ENCODE results near the gene MOV10L1.

Gene MOV10L1

DNA sequence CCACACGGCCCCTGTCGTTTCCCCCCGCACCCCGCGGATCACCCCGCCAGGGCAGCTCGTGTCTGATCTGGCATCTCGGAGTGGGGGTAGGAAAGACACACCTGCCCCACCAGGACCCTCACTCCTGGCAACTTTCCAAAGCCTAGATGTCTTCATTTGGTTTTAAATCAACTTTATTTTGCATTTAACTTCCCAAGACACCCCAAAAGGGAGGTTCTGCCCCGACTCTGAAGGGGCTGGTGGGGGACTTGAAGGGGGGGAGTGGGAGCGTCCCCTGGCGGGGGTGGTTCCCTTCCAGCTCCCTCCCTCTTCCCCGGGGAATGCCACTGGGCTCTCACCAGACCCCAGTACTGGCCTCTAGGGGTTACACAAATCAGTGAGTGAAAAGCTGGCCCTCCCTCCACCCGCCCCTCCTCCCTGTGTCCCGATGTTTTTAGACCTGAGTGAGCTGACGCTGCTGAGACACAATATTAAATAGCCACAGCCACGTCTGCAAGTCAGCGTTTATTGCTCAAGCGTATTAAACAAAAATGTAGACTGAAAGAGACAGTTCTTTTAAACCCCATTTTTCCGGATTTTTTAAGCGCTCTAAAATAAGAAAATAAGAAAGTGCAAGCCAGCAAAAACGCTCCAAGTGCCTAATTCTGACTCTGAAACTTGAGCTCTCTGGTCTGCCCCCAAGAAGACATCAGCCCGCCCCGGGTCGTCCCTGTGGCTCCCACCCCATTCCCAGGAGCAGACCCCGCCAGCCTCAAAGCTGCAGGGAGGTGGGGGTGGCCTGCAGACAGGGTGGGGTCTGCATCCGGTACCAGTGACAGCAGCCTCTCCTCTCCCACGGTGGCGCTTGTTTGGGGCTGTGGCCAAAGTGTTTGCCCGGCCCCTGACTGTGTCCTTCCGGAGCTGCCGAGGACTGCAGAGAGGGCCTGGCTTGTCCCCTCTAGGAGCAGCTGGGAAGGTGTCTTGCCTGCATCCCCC lies 30.6 kb upstream of the MOV10L1 start:
- no peak for DNase-seq (ENCODE audit: extremely low read depth in 1 of 2, low read depth in 1 of 2)

- DNase-seq (ENCODE audit: extremely low read depth in 1 of 2, low read depth in 1 of 2): no peak
Observed at GRCh38 chr22:50059881-50060262, 29.9 kb upstream of the MOV10L1 start.

- no peak for DNase-seq (ENCODE audit: extremely low read depth in 1 of 2, low read depth in 1 of 2)
Observed at GRCh38 chr22:50060441-50061140, 29.2 kb upstream of the MOV10L1 start.

DNA sequence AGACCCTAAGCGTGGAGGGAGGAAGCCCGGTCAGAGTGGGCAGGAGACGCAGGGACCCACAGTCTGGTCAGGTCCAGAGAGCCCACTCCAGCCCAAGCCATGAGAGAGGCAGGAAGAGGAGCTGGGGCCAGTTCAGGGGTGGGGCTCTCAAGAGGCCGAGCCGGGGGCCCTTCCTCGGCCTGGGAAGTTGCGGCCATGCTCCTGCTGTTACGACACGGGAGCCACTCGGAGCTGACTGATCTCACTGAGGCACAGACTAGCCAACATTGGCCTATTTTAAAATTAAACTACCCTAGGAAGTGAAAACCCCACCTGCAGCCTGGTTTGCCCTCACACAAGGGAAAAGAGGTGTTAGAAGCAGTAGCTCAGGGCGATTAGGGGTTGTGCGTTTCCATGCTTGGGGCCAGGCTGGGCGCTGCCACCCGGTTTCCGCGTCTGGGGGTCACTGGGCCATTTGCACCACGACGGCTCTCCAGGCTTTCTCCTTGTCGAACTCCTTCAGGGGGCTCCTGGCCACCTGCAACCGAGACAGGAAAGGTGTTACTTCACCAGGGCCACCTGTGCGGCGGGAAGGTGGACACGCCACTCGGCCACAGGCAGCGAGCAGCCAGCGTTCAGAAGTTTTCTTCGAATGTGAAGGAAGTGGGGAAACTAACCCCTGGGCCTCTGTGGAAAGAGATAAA lies 28.5 kb upstream of the MOV10L1 start:
- no peak for DNase-seq (ENCODE audit: extremely low read depth in 1 of 2, low read depth in 1 of 2)

DNA sequence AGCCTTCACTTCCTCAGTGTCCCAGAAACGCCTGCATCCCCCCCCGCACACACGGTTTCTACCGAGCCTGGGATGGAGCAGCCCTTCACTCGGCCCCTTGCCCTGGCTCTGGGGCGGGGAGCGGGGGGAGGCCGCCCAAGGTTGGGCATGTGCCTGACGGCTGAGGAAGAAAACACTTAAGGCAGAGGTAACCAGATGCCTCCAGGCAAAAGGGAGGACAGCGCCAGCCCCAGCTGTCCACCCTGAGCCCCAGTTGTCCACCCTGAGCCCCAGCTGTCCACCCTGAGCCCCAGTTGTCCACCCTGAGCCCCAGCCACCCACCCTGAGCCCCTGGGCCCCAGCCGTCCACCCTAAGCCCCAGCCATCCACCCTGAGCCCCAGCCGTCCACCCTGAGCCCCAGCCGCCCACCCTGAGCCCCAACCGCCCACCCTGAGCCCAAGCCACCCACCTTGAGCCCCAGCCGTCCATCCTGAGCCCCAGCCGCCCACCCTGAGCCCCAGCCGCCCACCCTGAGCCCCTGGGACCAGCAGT lies 27.9 kb upstream of the MOV10L1 start:
- DNase-seq (ENCODE audit: extremely low read depth in 1 of 2, low read depth in 1 of 2): no peak

- DNase-seq (ENCODE audit: extremely low read depth in 1 of 2, low read depth in 1 of 2): no peak
Observed at GRCh38 chr22:50062509-50063135, 27.2 kb upstream of the MOV10L1 start.

GRCh38 chr22:50063589-50064393 lies 26.0 kb upstream of the MOV10L1 start:
- no peak for DNase-seq (ENCODE audit: extremely low read depth in 1 of 2, low read depth in 1 of 2)

DNA sequence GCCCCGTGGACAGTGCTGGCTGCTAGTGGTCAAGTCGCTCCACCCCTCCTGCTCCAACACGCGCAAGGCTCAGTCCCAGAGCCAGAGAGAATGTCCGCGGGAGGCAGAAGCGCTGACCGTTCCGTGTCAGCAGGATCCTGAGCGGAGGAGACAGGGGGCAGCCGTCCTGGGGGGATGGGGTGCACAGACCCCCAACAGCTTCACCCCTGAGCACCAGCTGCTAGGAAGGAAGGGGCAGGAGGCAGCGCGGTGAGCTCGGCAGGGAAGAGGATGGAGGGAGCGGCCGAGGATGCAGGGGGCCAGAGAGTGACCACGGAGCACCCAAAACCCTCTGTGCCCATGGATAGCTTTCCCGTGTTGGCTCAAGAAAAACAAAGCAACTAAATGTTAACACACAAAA lies 25.4 kb upstream of the MOV10L1 start:
- DNase-seq (ENCODE audit: extremely low read depth in 1 of 2, low read depth in 1 of 2): no peak

GRCh38 chr22:50067244-50067643 lies 22.6 kb upstream of the MOV10L1 start:
- no peak for DNase-seq (ENCODE audit: extremely low read depth in 1 of 2, low read depth in 1 of 2)

DNA sequence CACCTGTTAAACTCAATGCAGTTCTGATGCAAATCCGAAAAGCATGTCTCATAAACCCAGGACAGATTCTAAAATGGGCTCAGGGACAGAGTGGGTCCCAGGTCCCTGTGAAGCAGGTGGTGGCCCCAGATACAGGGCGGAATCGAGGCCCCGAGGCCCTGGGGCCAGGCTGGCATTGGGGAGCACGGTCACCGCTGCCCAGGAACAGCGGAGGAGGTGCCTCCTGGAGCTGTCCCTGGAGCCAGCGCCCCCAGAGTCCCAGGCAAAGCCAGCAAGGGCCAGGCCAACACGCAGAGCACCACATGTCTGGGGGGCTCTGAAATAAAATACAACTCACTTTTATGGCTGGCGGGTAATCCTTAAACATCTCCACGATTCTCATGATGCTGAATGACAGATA lies 21.7 kb upstream of the MOV10L1 start:
- DNase-seq (ENCODE audit: extremely low read depth in 1 of 2, low read depth in 1 of 2): no peak

- no peak for DNase-seq (ENCODE audit: extremely low read depth in 1 of 2, low read depth in 1 of 2)
Observed at GRCh38 chr22:50070366-50070765, 19.4 kb upstream of the MOV10L1 start.

GRCh38 chr22:50071432-50072166 lies 18.2 kb upstream of the MOV10L1 start:
- DNase-seq (ENCODE audit: extremely low read depth in 1 of 2, low read depth in 1 of 2): no peak

GRCh38 chr22:50072167-50072555 lies 17.6 kb upstream of the MOV10L1 start:
- DNase-seq (ENCODE audit: extremely low read depth in 1 of 2, low read depth in 1 of 2): no peak

DNA sequence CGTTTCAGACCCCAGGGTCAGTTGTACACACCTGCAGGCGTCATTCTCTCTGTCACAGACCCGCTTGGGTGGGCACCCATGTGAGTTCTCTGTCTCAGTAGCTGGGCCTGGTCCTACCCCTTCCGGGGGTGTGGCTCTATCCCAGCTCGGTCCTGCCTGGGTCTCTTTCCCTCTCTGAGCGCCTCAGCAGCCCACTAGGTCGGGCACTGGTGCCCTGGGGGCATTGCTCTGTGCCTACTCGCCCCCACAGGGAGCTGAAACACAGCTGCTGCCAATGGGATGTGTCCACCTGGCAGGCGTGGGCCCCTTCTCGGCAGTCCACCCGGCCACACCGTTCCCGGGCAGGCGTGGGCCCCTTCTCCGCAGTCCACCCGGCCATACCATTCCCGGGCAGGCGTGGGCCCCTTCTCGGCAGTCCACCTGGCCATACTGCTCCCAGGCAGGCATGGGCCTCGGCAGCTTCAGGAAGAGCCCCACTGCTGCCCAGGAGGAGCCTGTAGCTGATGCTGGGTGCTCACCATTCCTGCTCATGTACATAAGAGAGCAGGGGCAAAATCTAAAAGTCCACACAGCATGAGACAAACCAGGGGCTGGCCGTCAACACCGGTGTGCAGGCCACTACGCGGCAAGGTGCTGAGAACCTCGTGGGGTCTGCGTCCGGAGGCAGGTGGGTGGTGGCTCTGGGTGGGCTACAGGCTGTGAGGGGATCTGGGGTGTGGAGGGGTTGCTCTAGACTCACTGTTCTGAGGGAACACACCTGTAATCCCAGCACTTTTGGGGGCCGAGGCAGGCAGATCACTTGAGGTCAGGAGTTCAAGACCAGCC lies 16.9 kb upstream of the MOV10L1 start:
- no peak for DNase-seq (ENCODE audit: extremely low read depth in 1 of 2, low read depth in 1 of 2)

DNA sequence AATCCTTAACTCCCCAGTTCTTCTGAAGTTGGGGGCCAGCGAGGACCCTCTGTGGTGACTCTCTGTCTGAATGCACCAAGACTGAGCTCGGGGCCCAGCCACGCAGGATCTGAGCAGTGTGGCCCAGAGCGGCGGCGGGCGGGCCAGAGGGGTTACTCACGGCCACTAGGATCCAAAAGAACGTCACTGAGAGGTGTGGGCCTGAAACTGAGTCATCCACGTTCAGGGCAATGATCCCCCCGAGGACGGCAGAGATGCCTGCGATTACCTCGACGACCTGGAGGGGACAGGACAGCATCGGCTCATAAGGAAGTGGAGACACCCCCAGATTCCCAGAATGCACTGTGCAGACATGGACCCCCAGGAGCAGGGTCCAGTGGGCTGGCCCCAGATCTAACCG lies 15.8 kb upstream of the MOV10L1 start:
- DNase-seq (ENCODE audit: extremely low read depth in 1 of 2, low read depth in 1 of 2): no peak

- DNase-seq (ENCODE audit: extremely low read depth in 1 of 2, low read depth in 1 of 2): no peak
Observed at GRCh38 chr22:50074551-50075530, 15.0 kb upstream of the MOV10L1 start.

Data from stimulated activated CD8-positive, alpha-beta memory T cell treated with anti-CD3 and anti-CD28 coated beads, Interleukin-7, amount 100 ng/mL, for 48 hours (primary cell).